Erythroblast (primary cell): ENCODE data around the gene WDFY4.
"Not testable (repeated sequence)": the region's sequence is repeated elsewhere in the genome, so short reads cannot be mapped to it uniquely, and the experiment has no call there.

Source experiments
- DNase-seq, 2 experiments: peaks; one replicate each; lab custom pipeline; 2025; lab: John Stamatoyannopoulos, UW
- GATA1 ChIP-seq: IDR thresholded peaks from 2 replicates; pipeline ENCODE4 v1.6.1; 2011; ENCODE audit warnings: low read depth, mild to moderate bottlenecking, control low read depth, low read length, moderate library complexity
- POLR2A ChIP-seq: IDR thresholded peaks from 2 replicates; pipeline ENCODE4 v1.6.1; 2011; ENCODE audit warnings: mild to moderate bottlenecking, low read length

WDFY4 gene

DNA sequence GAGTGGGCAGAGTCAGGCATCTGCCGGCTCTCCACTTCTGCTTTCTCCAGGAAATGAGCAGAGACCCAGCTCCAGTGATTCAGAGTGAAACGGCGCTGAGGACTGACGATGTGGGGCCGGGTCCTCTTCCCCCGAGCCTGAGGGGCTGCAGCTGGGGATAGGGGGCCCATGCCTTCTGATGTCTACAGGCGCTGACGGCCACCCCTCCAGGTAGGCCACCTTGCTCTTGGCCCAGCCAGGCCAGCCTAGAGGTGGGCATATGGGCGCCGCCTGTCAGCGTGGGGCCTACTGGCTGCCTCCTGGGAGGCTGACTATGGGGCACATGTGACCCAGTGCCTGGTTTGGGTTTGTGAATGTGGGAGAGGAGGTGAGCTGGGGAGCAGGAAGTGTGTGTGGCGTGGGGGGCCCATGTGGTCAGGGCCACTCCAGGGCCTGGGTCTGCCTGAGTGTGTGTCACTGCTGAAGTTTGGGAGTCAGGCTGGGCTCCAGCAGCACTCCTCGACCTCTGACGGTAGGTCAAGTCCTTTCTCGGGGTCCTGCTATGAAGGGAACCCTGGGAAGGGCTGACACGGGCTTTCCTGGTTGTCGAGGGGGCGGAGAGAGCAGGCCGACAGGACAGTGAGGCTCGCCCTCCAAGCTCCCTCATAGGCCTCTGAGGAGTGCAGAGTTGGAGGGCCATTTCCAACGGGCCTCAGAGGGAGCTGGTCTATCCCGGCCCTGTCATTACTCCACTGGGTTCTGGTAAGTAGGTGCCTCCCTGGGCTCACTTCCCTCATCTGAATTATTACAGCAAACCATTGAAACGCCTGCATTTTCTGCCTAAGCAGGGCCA is at the start of gene WDFY4:
TSS of gene WDFY4 (plus strand) at position 82 of the 832 bp plus-strand sequence. CDS start 24,860 bp downstream, outside the sequence.
- no peak for DNase-seq
- TF ChIP-seq POLR2A (no peak), GATA1 (no peak)

DNA sequence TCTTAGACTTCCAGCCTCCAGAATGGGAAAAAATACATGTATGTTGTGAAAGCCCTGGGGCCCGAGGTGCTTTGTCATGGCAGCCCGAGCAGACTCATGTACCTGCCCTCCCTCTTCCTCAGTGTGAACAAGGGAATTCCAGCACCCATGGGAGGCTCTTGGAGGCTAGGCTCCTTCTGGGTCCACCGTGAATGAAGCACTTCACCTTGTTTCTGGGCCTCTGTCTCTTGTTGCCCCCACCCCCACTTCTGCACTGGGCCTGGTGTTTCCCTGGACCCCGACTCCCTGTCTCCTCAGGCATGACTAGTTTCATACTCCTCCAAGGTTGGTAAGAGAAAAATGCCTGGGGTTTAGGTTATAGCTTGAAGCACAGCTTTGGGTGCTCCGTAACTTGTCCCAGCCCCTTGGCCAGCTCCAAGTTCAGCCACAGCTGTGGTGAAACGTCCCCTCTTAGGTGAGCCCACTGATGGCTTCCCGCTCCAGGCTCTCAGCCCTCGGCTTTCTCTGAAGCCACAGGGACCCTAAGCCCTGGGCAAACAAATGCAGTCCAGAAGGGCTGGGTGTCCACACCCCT is 49.6 kb upstream of the WDFY4 start:
- no peak for DNase-seq
- TF ChIP-seq POLR2A (no peak), GATA1 (no peak)

- no peak for DNase-seq
Observed at GRCh38 chr10:48636231-48636630, 48.4 kb upstream of the WDFY4 start.

GRCh38 chr10:48636901-48637300 is 47.8 kb upstream of the WDFY4 start:
- no peak for DNase-seq
- TF ChIP-seq POLR2A (no peak), GATA1 (no peak)

More at GRCh38 chr10:48636231-48636630, 48.4 kb upstream of the WDFY4 start:
- TF ChIP-seq POLR2A (no peak), GATA1 (no peak)

GRCh38 chr10:48638158-48638557 is 46.5 kb upstream of the WDFY4 start:
- no peak for TF ChIP-seq GATA1
- TF ChIP-seq POLR2A: no peak
- DNase-seq: no peak

GRCh38 chr10:48638739-48639527 is 45.7 kb upstream of the WDFY4 start:
- no peak for TF ChIP-seq POLR2A
- TF ChIP-seq GATA1: no peak
- no peak for DNase-seq

DNA sequence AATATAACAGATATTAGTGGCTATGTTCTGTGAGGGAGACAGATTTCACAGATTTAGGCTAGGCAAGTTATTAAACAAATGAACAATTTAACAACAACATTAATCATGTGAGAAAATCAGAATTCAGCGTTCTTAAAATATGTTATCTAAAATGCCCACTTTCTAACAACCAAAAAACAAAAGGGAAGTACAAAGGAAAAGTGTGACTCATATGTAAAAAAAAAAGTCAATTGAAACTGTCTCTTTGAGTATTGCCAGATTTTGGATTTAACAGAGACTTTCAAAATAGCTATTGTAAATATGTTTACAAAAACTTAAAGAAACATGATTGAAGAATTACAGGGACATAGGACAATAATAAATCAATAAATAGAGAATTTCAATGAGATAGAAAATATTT is 45.0 kb upstream of the WDFY4 start:
- DNase-seq: no peak

GRCh38 chr10:48640326-48640725 is 44.3 kb upstream of the WDFY4 start:
- TF ChIP-seq GATA1: no peak
- TF ChIP-seq POLR2A: no peak
- no peak for DNase-seq

More for the DNA sequence above, 45.0 kb upstream of the WDFY4 start:
- TF ChIP-seq POLR2A (no peak), GATA1 (no peak)

GRCh38 chr10:48641099-48641690 is 43.5 kb upstream of the WDFY4 start:
- DNase-seq: not testable (repeated sequence)

DNA sequence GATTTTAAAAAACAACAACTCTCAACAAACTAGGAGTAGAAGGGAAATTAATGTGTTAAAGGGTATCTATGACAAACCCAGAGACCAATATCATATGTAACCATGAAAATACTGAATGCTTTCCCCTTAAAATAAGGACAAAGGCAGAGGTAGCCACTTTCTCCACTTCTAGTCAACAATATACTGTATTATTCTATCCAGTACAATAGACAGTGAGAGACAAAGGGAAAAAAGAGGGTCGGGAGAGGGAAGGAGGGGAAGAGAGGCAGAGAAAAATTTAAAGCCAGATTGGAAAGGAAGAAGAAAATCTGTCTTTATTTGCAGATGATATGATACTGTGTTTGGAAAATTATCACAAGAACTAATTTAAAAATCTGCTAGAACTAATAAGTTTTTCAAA is 39.1 kb upstream of the WDFY4 start:
- no peak for DNase-seq
- TF ChIP-seq POLR2A (no peak), GATA1 (no peak)

DNA sequence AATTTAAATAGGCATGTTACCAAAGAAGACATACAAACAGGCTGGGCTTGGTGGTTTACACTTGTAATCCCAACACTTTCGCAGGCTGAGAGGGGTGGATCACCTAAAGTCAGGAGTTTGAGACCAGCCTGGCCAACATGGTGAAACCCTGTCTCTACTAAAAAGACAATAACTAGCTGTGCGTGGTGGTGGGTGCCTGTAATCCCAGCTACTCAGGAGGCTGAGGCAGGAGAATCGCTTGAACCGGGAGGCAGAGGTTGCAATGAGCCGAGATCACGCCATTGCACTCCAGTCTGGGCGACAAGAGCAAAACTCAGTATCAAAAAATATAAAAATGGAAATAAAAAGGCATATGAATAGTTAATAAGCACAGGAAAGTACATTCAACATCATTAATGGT is 37.6 kb upstream of the WDFY4 start:
- not testable (repeated sequence) for DNase-seq

GRCh38 chr10:48648172-48648942 is 36.3 kb upstream of the WDFY4 start:
- no peak for TF ChIP-seq GATA1
- no peak for TF ChIP-seq POLR2A
- no peak for DNase-seq

- TF ChIP-seq POLR2A: no peak
- TF ChIP-seq GATA1: no peak
- no peak for DNase-seq
Observed at GRCh38 chr10:48649349-48649944, 35.2 kb upstream of the WDFY4 start.
